ENCODE results near the gene RAPGEF3. TPM values are rescaled to one million over a fixed set of nuclear protein-coding genes. Genes with fewer than 3 reads are reported as not detected.

RAPGEF3 gene, protein sequence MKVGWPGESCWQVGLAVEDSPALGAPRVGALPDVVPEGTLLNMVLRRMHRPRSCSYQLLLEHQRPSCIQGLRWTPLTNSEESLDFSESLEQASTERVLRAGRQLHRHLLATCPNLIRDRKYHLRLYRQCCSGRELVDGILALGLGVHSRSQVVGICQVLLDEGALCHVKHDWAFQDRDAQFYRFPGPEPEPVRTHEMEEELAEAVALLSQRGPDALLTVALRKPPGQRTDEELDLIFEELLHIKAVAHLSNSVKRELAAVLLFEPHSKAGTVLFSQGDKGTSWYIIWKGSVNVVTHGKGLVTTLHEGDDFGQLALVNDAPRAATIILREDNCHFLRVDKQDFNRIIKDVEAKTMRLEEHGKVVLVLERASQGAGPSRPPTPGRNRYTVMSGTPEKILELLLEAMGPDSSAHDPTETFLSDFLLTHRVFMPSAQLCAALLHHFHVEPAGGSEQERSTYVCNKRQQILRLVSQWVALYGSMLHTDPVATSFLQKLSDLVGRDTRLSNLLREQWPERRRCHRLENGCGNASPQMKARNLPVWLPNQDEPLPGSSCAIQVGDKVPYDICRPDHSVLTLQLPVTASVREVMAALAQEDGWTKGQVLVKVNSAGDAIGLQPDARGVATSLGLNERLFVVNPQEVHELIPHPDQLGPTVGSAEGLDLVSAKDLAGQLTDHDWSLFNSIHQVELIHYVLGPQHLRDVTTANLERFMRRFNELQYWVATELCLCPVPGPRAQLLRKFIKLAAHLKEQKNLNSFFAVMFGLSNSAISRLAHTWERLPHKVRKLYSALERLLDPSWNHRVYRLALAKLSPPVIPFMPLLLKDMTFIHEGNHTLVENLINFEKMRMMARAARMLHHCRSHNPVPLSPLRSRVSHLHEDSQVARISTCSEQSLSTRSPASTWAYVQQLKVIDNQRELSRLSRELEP
- total RNA-seq, result 1.2 and 1.9 TPM in 2 replicates
- long read RNA-seq, result 0 reads

DNA sequence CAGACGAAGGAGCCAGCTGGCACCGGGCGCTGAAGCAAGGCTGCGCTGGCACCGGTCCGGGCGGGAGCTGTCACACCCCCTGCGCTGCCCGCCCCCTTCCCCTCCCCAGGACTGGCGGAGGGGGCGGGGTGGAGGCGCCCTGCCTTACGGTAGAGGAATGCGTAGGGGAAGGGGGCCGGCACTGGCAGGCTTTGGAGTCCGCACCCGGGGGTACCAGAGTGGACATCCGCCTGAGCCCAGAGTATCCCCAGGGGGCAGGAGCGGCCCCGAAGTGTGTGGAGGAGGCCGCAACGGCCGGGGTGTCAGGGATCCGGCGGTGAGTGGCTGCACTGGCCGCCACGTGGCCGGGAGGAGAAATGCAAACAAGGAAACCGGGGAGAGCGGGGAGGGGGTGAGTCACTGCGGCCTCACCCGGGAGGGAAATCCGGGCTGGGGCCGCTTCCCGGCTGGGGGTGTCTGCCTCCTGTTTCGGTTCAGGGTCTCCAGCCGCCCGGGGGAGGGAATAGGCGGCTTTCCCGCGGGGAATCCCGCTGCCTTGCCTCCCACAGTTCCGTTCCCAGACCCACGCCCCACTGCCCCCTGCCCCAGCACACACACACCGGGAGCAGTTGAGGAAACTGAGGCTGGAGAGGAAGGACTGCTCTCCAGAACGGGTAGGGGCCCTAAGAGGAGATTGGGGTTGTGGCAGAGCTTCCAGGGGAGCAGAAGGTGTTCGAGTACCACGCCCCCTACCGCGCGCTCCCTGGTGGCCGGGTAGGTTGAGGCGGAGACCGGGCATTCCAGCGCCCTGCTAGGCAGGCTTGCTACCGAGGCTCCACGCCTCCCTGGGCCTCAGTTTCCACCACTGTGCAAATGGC, at the start of gene RAPGEF3:
TSS of gene RAPGEF3 (minus strand) at position 47 of the 857 bp plus-strand sequence. CDS start 324 bp downstream, outside the sequence.
- peak; percentile 92 for DNase-seq (ENCODE audit: extremely low spot score, unreplicated experiment)
- no peaks in the 10 kb centered on the region for H3K27me3 Mint-ChIP-seq (ENCODE audit: unreplicated experiment)
- TF ChIP-seq, protein P1, sequence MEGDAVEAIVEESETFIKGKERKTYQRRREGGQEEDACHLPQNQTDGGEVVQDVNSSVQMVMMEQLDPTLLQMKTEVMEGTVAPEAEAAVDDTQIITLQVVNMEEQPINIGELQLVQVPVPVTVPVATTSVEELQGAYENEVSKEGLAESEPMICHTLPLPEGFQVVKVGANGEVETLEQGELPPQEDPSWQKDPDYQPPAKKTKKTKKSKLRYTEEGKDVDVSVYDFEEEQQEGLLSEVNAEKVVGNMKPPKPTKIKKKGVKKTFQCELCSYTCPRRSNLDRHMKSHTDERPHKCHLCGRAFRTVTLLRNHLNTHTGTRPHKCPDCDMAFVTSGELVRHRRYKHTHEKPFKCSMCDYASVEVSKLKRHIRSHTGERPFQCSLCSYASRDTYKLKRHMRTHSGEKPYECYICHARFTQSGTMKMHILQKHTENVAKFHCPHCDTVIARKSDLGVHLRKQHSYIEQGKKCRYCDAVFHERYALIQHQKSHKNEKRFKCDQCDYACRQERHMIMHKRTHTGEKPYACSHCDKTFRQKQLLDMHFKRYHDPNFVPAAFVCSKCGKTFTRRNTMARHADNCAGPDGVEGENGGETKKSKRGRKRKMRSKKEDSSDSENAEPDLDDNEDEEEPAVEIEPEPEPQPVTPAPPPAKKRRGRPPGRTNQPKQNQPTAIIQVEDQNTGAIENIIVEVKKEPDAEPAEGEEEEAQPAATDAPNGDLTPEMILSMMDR (IDR thresholded peaks at IDR 0.05), result peak; percentile 58
- H3K4me3 Mint-ChIP-seq (ENCODE audit: unreplicated experiment), result peak within 1 kb of the TSS; percentile 70
- no peaks in the 10 kb centered on the region for H3K36me3 Mint-ChIP-seq (ENCODE audit: unreplicated experiment)
- H3K9me3 Mint-ChIP-seq (ENCODE audit: unreplicated experiment), result no peaks in the 10 kb centered on the region
- peaks cover 21% of the 10 kb centered on the region for H3K4me1 Mint-ChIP-seq (ENCODE audit: unreplicated experiment)
- H3K27ac Mint-ChIP-seq (ENCODE audit: unreplicated experiment), result peak within 1 kb of the TSS; percentile 27

DNA sequence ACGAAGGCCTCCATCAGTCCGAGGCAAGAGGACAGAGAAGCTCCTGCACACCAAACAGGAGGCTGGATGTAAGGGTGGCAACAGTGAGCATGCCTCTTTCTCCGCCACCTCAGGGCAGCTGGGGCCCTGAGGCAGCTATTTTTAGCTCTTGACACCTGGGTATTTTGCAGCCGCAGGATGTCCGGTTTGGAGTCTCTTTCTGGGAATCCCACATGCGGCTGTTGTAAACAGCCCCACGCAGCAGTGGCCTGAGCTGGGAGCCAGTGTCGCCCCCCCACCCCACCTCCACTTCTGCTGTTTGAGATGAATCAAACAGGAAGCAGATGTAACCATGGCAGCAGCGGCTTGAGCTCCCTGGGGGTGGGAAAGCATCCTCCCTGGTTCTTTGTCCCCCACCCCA, 49.4 kb upstream of the RAPGEF3 start:
- Mint-ChIP-seq H3K4me3 (ENCODE audit: unreplicated experiment) (no peak overlapping the region), H3K36me3 (ENCODE audit: unreplicated experiment) (peaks cover 10% of the 10 kb centered on the region), H3K9me3 (ENCODE audit: unreplicated experiment) (no peaks in the 10 kb centered on the region), H3K27me3 (ENCODE audit: unreplicated experiment) (no peaks in the 10 kb centered on the region), H3K4me1 (ENCODE audit: unreplicated experiment) (peaks cover 76% of the 10 kb centered on the region), H3K27ac (ENCODE audit: unreplicated experiment) (peak overlapping the region; percentile 86)
- DNase-seq (ENCODE audit: extremely low spot score, unreplicated experiment), result no peak
- TF ChIP-seq, protein P1 (IDR thresholded peaks at IDR 0.05), result no peak

DNA sequence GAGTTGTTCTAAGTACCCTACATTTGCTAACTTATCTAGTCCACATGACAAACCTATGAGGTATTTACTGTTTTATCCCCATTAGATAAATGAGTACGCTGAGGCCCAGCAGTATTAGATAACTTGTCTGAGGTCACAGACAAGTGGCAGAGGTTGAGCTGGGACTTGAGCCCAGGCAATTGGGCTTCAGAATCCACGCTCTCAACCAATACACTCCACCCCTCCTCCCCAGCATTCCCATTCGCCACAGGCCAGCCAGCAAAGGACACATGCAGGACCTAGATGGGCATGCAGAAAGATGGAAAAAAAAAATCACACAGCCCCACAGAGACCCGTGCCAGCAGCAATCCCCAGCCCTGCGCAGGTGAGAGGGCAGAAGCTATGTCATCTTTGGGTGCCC, 48.7 kb upstream of the RAPGEF3 start:
- TF ChIP-seq, protein P1 (IDR thresholded peaks at IDR 0.05), result no peak
- Mint-ChIP-seq H3K27me3 (ENCODE audit: unreplicated experiment) (no peaks in the 10 kb centered on the region), H3K36me3 (ENCODE audit: unreplicated experiment) (peaks cover 10% of the 10 kb centered on the region), H3K9me3 (ENCODE audit: unreplicated experiment) (no peaks in the 10 kb centered on the region), H3K4me1 (ENCODE audit: unreplicated experiment) (peaks cover 70% of the 10 kb centered on the region), H3K27ac (ENCODE audit: unreplicated experiment) (peak overlapping the region; percentile 86), H3K4me3 (ENCODE audit: unreplicated experiment) (no peak overlapping the region)
- no peak for DNase-seq (ENCODE audit: extremely low spot score, unreplicated experiment)

DNA sequence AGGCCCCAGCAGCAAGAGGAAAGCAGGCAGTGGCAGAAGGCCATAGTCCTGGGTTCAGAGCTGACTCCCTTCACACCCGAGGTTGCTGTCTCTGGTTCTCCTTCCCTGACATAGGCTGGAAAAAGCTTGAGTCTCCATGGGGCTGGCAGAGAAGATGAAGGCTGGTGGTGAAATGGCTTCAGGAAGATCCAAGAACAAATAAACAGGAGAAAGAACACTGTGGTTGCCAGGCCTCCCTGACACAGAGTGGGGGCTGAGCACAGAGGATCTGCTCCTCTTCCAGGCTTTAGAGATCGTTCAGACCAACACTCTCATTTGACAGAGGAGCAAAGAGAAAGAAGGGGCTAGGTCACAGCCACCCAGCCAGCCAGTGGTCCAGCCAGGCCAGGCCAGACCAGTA, 46.7 kb upstream of the RAPGEF3 start:
- Mint-ChIP-seq H3K27ac (ENCODE audit: unreplicated experiment) (peak overlapping the region; percentile 71), H3K36me3 (ENCODE audit: unreplicated experiment) (peaks cover 10% of the 10 kb centered on the region), H3K4me3 (ENCODE audit: unreplicated experiment) (no peak overlapping the region), H3K9me3 (ENCODE audit: unreplicated experiment) (no peaks in the 10 kb centered on the region), H3K27me3 (ENCODE audit: unreplicated experiment) (no peaks in the 10 kb centered on the region), H3K4me1 (ENCODE audit: unreplicated experiment) (peaks cover 68% of the 10 kb centered on the region)
- TF ChIP-seq, protein P1 (IDR thresholded peaks at IDR 0.05), result no peak
- DNase-seq (ENCODE audit: extremely low spot score, unreplicated experiment), result no peak

All from osteocyte (in vitro differentiated cells).